GM19452 (cell line): Measurements from ENCODE around the gene EPB41L3.
"Not testable (repeated sequence)": the region's sequence is repeated elsewhere in the genome, so short reads cannot be mapped to it uniquely, and the experiment has no call there.

ENCODE experiments used
- ATAC-seq: cut with Tn5 transposase; IDR thresholded peaks from one replicate; pipeline ENCODE4 v1.9.1; 2021; ENCODE audit not compliant: unreplicated experiment

Gene EPB41L3

GRCh38 chr18:5543773-5544389, at the start of gene EPB41L3:
EPB41L3 (minus strand) TSS chr18:5543997; CDS start chr18:5489183, 54,814 bp downstream.
- ATAC-seq, result no peak

GRCh38 chr18:5588529-5588928, 44.7 kb upstream of the EPB41L3 start:
- no peak for ATAC-seq

GRCh38 chr18:5585653-5586052, 41.9 kb upstream of the EPB41L3 start:
- ATAC-seq, result no peak

GRCh38 chr18:5584746-5585417, 41.1 kb upstream of the EPB41L3 start:
- no peak for ATAC-seq

- no peak for ATAC-seq
These were observed 39.3 kb upstream of the EPB41L3 start for GRCh38 chr18:5582849-5583681.

- no peak for ATAC-seq
These were observed 38.3 kb upstream of the EPB41L3 start for GRCh38 chr18:5582076-5582475.

- no peak for ATAC-seq
These were observed 31.0 kb upstream of the EPB41L3 start for GRCh38 chr18:5574843-5575242.

GRCh38 chr18:5571666-5572065, 27.9 kb upstream of the EPB41L3 start:
- no peak for ATAC-seq

GRCh38 chr18:5570613-5571012, 26.8 kb upstream of the EPB41L3 start:
- not testable (repeated sequence) for ATAC-seq

GRCh38 chr18:5568416-5568815, 24.6 kb upstream of the EPB41L3 start:
- no peak for ATAC-seq

- no peak for ATAC-seq
These were observed 15.1 kb upstream of the EPB41L3 start for GRCh38 chr18:5558851-5559250.

- no peak for ATAC-seq
These were observed 12.6 kb upstream of the EPB41L3 start for GRCh38 chr18:5556310-5556974.

GRCh38 chr18:5554629-5555028, 10.8 kb upstream of the EPB41L3 start:
- ATAC-seq, result no peak

- no peak for ATAC-seq
These were observed 2.9 kb upstream of the EPB41L3 start for GRCh38 chr18:5546660-5547059.

GRCh38 chr18:5543036-5543680, 639 bp downstream of the EPB41L3 start:
- no peak for ATAC-seq

GRCh38 chr18:5542515-5543035, 1.2 kb downstream of the EPB41L3 start:
- ATAC-seq, result no peak

GRCh38 chr18:5541644-5542043, 2.2 kb downstream of the EPB41L3 start:
- no peak for ATAC-seq

- ATAC-seq, result no peak
These were observed 4.4 kb downstream of the EPB41L3 start for GRCh38 chr18:5539391-5539790.

- no peak for ATAC-seq
These were observed 5.3 kb downstream of the EPB41L3 start for GRCh38 chr18:5538544-5538943.

GRCh38 chr18:5537860-5538259, 5.9 kb downstream of the EPB41L3 start:
- ATAC-seq, result no peak

GRCh38 chr18:5534845-5535244, 9.0 kb downstream of the EPB41L3 start:
- no peak for ATAC-seq
